Mucosa of descending colon (tissue), 3 donors: ENCODE measurements around the gene ADAMTSL1. TPM values are rescaled to one million over a fixed set of nuclear protein-coding genes. Genes with fewer than 3 reads are reported as not detected.

Experiments
- ATAC-seq: fragments of 200-7000 bp; cut with Tn5 transposase; one replicate; pipeline ENCODE4 v1.9.1; 2020; ENCODE audit warnings: mild to moderate bottlenecking, moderate library complexity
- DNase-seq, 3 donors: peaks; one replicate each; pipeline ENCODE4 v3.0.0-alpha.2; 2020
- H3K36me3 ChIP-seq: fragments of 200-600 bp; one replicate; pipeline ENCODE4 v1.8.0; 2021; ENCODE audit warnings: low read depth, mild to moderate bottlenecking
- H3K4me1 ChIP-seq: fragments of 200-600 bp; one replicate; pipeline ENCODE4 v1.8.0; 2021; ENCODE audit warnings: low read depth, mild to moderate bottlenecking
- H3K4me3 ChIP-seq: fragments of 200-600 bp; one replicate; pipeline ENCODE4 v1.8.0; 2021; ENCODE audit warnings: mild to moderate bottlenecking
- H3K9me3 ChIP-seq: fragments of 200-600 bp; one replicate; pipeline ENCODE4 v1.8.0; 2021; ENCODE audit warnings: mild to moderate bottlenecking
- CTCF ChIP-seq: fragments of 200-600 bp; IDR thresholded peaks from one replicate; pipeline ENCODE4 v1.8.0; 2022; ENCODE audit warnings: antibody characterized with exemption, mild to moderate bottlenecking
- intact Hi-C, 2 donors: fragments of 100-400 bp; cut with DNase I in 1 of 2; cut with micrococcal nuclease in 1 of 2; formaldehyde crosslinking; loops; one replicate each; pipeline versions ENCODE4 v1.11.0 to v1.11.1; 2022; cut with DNase I, micrococcal nuclease
- total RNA-seq, 3 donors: library from RNA; stranded (reverse); fragmentation: NEBNext Ultra II Directional in 2 of 3; extraction: Animal tissue kit (Norgen Biotek cat#: 25700) in 2 of 3; gene quantifications; one replicate each; pipeline versions ENCODE4 v1.2.1 to v1.2.4, GENCODE V29; 2021 to 2023
- donor health status: DM: no; HTN: no; CAD: no; lungs with moderate emphysema.
- donor health status: DM: no; HTN: no; CAD: no.
- donor health status: DM: no; HTN: yes; CAD: no.

Gene ADAMTSL1
- total RNA-seq, 3 donors from 2014 or later, result 10.1 to 32.1 (median 22.6) TPM

- no peak for DNase-seq
- Histone ChIP-seq H3K9me3 (peaks cover 5% of the 10 kb centered on the region), H3K4me1 (peaks cover 3% of the 10 kb centered on the region), H3K36me3 (no peaks in the 10 kb centered on the region), H3K4me3 (no peak overlapping the region)
- intact Hi-C loops, result no loop called here
- ATAC-seq, result no peak
- no peak for TF ChIP-seq CTCF
Observed at GRCh38 chr9:18472435-18472834, 1.5 kb upstream of the ADAMTSL1 start.

- intact Hi-C loops, result no loop called here
- ATAC-seq, result no peak
Observed at GRCh38 chr9:18472841-18473251, 1.1 kb upstream of the ADAMTSL1 start.

GRCh38 chr9:18474783-18475182, 830 bp downstream of the ADAMTSL1 start:
- no peak overlapping the region for H3K4me3 ChIP-seq
- DNase-seq, result no peak
- intact Hi-C loops, result no loop called here

More at GRCh38 chr9:18472841-18473251, 1.1 kb upstream of the ADAMTSL1 start:
- no peak for TF ChIP-seq CTCF
- no peaks in the 10 kb centered on the region for H3K36me3 ChIP-seq
- no peak for DNase-seq
- peaks cover 5% of the 10 kb centered on the region for H3K9me3 ChIP-seq
- no peak overlapping the region for H3K4me3 ChIP-seq
- H3K4me1 ChIP-seq, result peaks cover 3% of the 10 kb centered on the region

GRCh38 chr9:18477121-18477660, 3.2 kb downstream of the ADAMTSL1 start:
- H3K36me3 ChIP-seq, result no peaks in the 10 kb centered on the region
- H3K4me1 ChIP-seq, result peaks cover 3% of the 10 kb centered on the region
- H3K4me3 ChIP-seq, result no peak overlapping the region
- intact Hi-C loops, result no loop called here
- H3K9me3 ChIP-seq, result no peaks in the 10 kb centered on the region
- ATAC-seq (no peak), DNase-seq (no peak)
- no peak for TF ChIP-seq CTCF

More at GRCh38 chr9:18474783-18475182, 830 bp downstream of the ADAMTSL1 start:
- H3K36me3 ChIP-seq, result no peaks in the 10 kb centered on the region
- no peak for TF ChIP-seq CTCF
- H3K9me3 ChIP-seq, result no peaks in the 10 kb centered on the region
- H3K4me1 ChIP-seq, result peaks cover 3% of the 10 kb centered on the region
- ATAC-seq, result no peak

- Histone ChIP-seq H3K36me3 (no peaks in the 10 kb centered on the region), H3K4me3 (no peak overlapping the region), H3K4me1 (peaks cover 3% of the 10 kb centered on the region), H3K9me3 (no peaks in the 10 kb centered on the region)
- no peak for TF ChIP-seq CTCF
- intact Hi-C loops, result no loop called here
- ATAC-seq (no peak), DNase-seq (no peak)
Observed at GRCh38 chr9:18477719-18478118, 3.8 kb downstream of the ADAMTSL1 start.
